Endothelial cell of umbilical vein (primary cell): ENCODE measurements around the gene LRRC27.

Experiments
- POLR2A ChIP-seq: IDR thresholded peaks from 2 replicates; pipeline ENCODE4 v1.6.1; 2012; ENCODE audit warnings: low read depth, mild to moderate bottlenecking, control low read depth, low read length
- TF ChIP-seq, protein P1 (sequence below), 2 donors: IDR thresholded peaks; 1 replicate in 1 of 2; 2 replicates in 1 of 2; pipeline ENCODE4 v1.5.1; 2011; ENCODE audit warnings: low read length in 2 of 2, mild to moderate bottlenecking in 2 of 2, moderate library complexity in 2 of 2, control low read depth in 1 of 2, inconsistent platforms in 1 of 2, low read depth in 1 of 2; ENCODE audit not compliant: insufficient read depth in 1 of 2; ENCODE audit errors: extremely low read depth in 1 of 2

DNA sequence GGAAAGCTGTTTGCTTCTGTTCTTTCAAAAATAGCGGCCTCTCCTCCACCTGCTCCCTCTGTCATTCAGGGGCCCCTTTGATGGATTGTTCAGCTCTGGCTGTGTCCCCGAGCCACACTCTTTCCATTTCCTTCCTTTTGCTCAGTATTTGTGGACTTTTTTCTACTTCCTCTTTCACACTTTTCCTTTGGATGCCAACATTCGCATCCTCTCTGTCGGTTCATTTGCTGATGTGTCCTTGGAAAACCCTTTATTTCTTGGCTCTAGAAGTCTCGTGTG, 53.3 kb downstream of the LRRC27 start:
- TF ChIP-seq, protein P1, sequence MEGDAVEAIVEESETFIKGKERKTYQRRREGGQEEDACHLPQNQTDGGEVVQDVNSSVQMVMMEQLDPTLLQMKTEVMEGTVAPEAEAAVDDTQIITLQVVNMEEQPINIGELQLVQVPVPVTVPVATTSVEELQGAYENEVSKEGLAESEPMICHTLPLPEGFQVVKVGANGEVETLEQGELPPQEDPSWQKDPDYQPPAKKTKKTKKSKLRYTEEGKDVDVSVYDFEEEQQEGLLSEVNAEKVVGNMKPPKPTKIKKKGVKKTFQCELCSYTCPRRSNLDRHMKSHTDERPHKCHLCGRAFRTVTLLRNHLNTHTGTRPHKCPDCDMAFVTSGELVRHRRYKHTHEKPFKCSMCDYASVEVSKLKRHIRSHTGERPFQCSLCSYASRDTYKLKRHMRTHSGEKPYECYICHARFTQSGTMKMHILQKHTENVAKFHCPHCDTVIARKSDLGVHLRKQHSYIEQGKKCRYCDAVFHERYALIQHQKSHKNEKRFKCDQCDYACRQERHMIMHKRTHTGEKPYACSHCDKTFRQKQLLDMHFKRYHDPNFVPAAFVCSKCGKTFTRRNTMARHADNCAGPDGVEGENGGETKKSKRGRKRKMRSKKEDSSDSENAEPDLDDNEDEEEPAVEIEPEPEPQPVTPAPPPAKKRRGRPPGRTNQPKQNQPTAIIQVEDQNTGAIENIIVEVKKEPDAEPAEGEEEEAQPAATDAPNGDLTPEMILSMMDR (IDR thresholded peaks at IDR 0.05; ENCODE audit: extremely low read depth in 1 of 2, insufficient read depth in 1 of 2, low read depth in 1 of 2, low read length in 2 of 2): no peak
- TF ChIP-seq POLR2A: no peak
